Measurements from ENCODE around the gene CLK2. TPM values are rescaled to one million over a fixed set of nuclear protein-coding genes. Genes with fewer than 3 reads are reported as not detected.
A peak's percentile ranks its signal among the peaks of the same experiment; 100 is the strongest.

The CLK2 gene
- total and polyA plus RNA-seq, 9 of the 15 experiments (the other 6 are each of a cell fraction or from before 2014, with no cell fraction given) = 13.5 to 81.4 (median 39.6) TPM

- TF ChIP-seq CTBP1 (IDR thresholded peaks at IDR 0.05; ENCODE audit: borderline replicate concordance) = 0 out of 2 replicates have a peak, but pooled peaks have one; percentile 20
- 0 out of 2 replicates have a peak, but pooled peaks have one; percentile 59 for TF ChIP-seq THAP12 (CRISPR knock-in tag; IDR thresholded peaks at IDR 0.05)
- no peak for TF ChIP-seq TSC22D4 (tag; IDR thresholded peaks at IDR 0.05)
- TF ChIP-seq PURB (CRISPR knock-in tag; IDR thresholded peaks at IDR 0.05; ENCODE audit: low read depth) = no peak
- no peak for TF ChIP-seq PTRF (tag; IDR thresholded peaks at IDR 0.05)
- TF ChIP-seq NBN (IDR thresholded peaks at IDR 0.05; ENCODE audit: low read depth) = no peak
- peak; percentile 71 for TF ChIP-seq RBFOX2 (IDR thresholded peaks at IDR 0.05; ENCODE audit: low read depth, low read length)
- no peak for TF ChIP-seq NR2C2 (CRISPR knock-in tag; IDR thresholded peaks at IDR 0.05)
- no peak for TF ChIP-seq NR2C2 (tag; IDR thresholded peaks at IDR 0.05)
- TF ChIP-seq HCFC1 (IDR thresholded peaks at IDR 0.05; ENCODE audit: low read depth, low read length) = no peak
- no peak for TF ChIP-seq ZNF41 (CRISPR knock-in tag; conservative IDR thresholded peaks at IDR 0.05)
- peak; percentile 92 to 93 for TF ChIP-seq NRF1 (conservative IDR thresholded peaks at IDR 0.05 in 1 of 2, IDR thresholded peaks at IDR 0.05 in 1 of 2)
- 0 out of 2 replicates have a peak, but pooled peaks have one; percentile 37 for TF ChIP-seq MBD2 (IDR thresholded peaks at IDR 0.05; ENCODE audit: borderline replicate concordance, low read depth)
- no peak for TF ChIP-seq ZNF444 (CRISPR knock-in tag; IDR thresholded peaks at IDR 0.05)
- TF ChIP-seq RBM22 (IDR thresholded peaks at IDR 0.05; ENCODE audit: low read depth, low read length, poor library complexity, severe bottlenecking) = peak; percentile 18
- TF ChIP-seq POLR2A (conservative IDR thresholded peaks at IDR 0.05) = peak; percentile 68
- no peak for TF ChIP-seq CREB3L1 (IDR thresholded peaks at IDR 0.05; ENCODE audit: borderline replicate concordance, low read depth)
- peak; percentile 61; the same call in 1 of the 2 replicates for TF ChIP-seq ELF4 (CRISPR knock-in tag; IDR thresholded peaks at IDR 0.05)
- TF ChIP-seq ID3 (CRISPR knock-in tag; IDR thresholded peaks at IDR 0.05) = no peak
- TF ChIP-seq ID3 (tag; IDR thresholded peaks at IDR 0.05) = no peak
- 0 out of 2 replicates have a peak, but pooled peaks have one; percentile 30 for TF ChIP-seq ESRRB (CRISPR knock-in tag; IDR thresholded peaks at IDR 0.05; ENCODE audit: borderline replicate concordance)
- TF ChIP-seq VEZF1 (CRISPR knock-in tag; IDR thresholded peaks at IDR 0.05) = 0 out of 2 replicates have a peak, but pooled peaks have one; percentile 35
- peak; percentile 62 for TF ChIP-seq CXXC5 (CRISPR knock-in tag; IDR thresholded peaks at IDR 0.05)
Observed at GRCh38 chr1:155320661-155321617, 47.6 kb upstream of the CLK2 start, which contains the start of gene RUSC1 (continued).
